PC-9 (cell line): ENCODE results near the gene PRKG1. TPM values are rescaled to one million over a fixed set of nuclear protein-coding genes. Genes with fewer than 3 reads are reported as not detected.

Experiments
- BruUV-seq: library from RNA; stranded (reverse); fragments of 400-500 nt; replicated peaks from 2 replicates; lab custom pipeline; 2021; lab: Mats Ljungman, UMichigan
- CTCF ChIA-PET: fragments of 300-600 bp; sonication (Branson Sonifier 250); formaldehyde crosslinking; loops from one replicate; lab custom pipeline; 2022; ENCODE audit warnings: antibody characterized with exemption; lab: Charles Lee
- POLR2A ChIA-PET: fragments of 300-600 bp; sonication (Branson Sonifier 250); formaldehyde crosslinking; loops from one replicate; lab custom pipeline; 2022; ENCODE audit warnings: antibody characterized with exemption; ENCODE audit not compliant: unreplicated experiment; lab: Charles Lee
- DNase-seq, 2 experiments: peaks; one replicate each; pipeline versions ENCODE4 v3.0.0 to v3.0.0-alpha.2; 2015 to 2022; ENCODE audit warnings: mixed read lengths in 1 of 2
- H2AFZ ChIP-seq: fragments of 200-600 bp; sonication (generic); 2 replicates; pipeline ENCODE4 v1.8.1; 2017; ENCODE audit warnings: antibody characterized with exemption
- H3F3A ChIP-seq: fragments of 200-600 bp; sonication (generic); 2 replicates; pipeline ENCODE4 v1.8.1; 2017; ENCODE audit warnings: antibody characterized with exemption, mild to moderate bottlenecking, low read depth; ENCODE audit not compliant: insufficient read depth
- H3K27ac ChIP-seq: fragments of 200-600 bp; sonication (generic); 2 replicates; pipeline ENCODE4 v1.6.1; 2016; ENCODE audit warnings: mixed run types
- H3K27me3 ChIP-seq: fragments of 200-600 bp; sonication (generic); 2 replicates; pipeline ENCODE4 v1.6.1; 2016; ENCODE audit warnings: low read depth, mixed run types; ENCODE audit not compliant: insufficient read depth
- H3K36me3 ChIP-seq: fragments of 200-600 bp; sonication (generic); 2 replicates; pipeline ENCODE4 v1.6.1; 2016; ENCODE audit warnings: low read depth, mixed run types
- H3K4me1 ChIP-seq: fragments of 200-600 bp; sonication (generic); replicated peaks from 2 replicates; pipeline ENCODE4 v1.6.1; 2016; ENCODE audit warnings: mixed run types; ENCODE audit not compliant: insufficient read depth
- H3K4me2 ChIP-seq: fragments of 200-600 bp; sonication (generic); 2 replicates; pipeline ENCODE4 v1.6.1; 2017; ENCODE audit warnings: mixed run types
- H3K4me3 ChIP-seq: fragments of 200-600 bp; sonication (generic); 2 replicates; pipeline ENCODE4 v1.6.1; 2016; ENCODE audit warnings: mixed run types
- H3K79me2 ChIP-seq: fragments of 200-600 bp; sonication (generic); 2 replicates; pipeline ENCODE4 v1.6.1; 2017; ENCODE audit warnings: low read depth, mixed run types
- H3K9me2 ChIP-seq: fragments of 200-600 bp; sonication (generic); 2 replicates; pipeline ENCODE4 v1.8.1; 2017; ENCODE audit warnings: mild to moderate bottlenecking; ENCODE audit not compliant: insufficient read depth
- H3K9me3 ChIP-seq: fragments of 200-600 bp; sonication (generic); 2 replicates; pipeline ENCODE4 v1.8.1; 2016; ENCODE audit warnings: low read depth; ENCODE audit not compliant: insufficient read depth
- H4K20me1 ChIP-seq: fragments of 200-600 bp; sonication (generic); 2 replicates; pipeline ENCODE4 v1.8.1; 2017; ENCODE audit not compliant: insufficient read depth
- EZH2 ChIP-seq: fragments of 200-600 bp; sonication (generic); IDR thresholded peaks from 2 replicates; pipeline ENCODE4 v1.8.0; 2017; ENCODE audit warnings: antibody characterized with exemption, low read depth
- intact Hi-C: fragments of 100-400 bp; cut with micrococcal nuclease; formaldehyde crosslinking; loops from one replicate; pipeline ENCODE4 v1.10.0; 2022; ENCODE audit not compliant: unreplicated experiment
- total RNA-seq: library from RNA; stranded (reverse); gene quantifications from 2 replicates; pipeline ENCODE4 v1.2.3, GENCODE V29; 2021
- TF ChIP-seq, protein P1 (sequence below): fragments of 200-600 bp; sonication (generic); conservative IDR thresholded peaks from 2 replicates; pipeline ENCODE4 v1.6.1; 2017; ENCODE audit warnings: mixed run types, antibody characterized with exemption, mild to moderate bottlenecking, moderate library complexity

Gene PRKG1
- total RNA-seq, 1 experiment from 2014 or later = 0.70 TPM

DNA sequence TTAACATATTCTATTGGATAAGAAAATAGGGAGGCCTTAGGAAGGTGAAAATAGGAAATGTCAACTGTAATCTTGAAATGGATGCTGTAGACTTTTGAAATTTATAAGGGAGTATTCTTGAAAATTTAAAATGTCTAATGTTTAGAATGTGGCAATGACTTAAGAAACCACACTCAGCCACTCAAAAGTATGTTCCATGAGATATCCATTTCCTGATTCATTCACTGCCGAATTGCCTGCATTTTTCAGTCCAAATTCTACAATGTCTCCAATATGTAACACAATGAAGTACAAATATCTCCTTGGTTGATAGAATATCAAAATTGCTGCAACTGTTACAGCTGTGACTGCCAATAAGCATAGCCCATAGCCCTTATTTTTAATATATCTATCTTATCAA lies 25.9 kb downstream of the PRKG1 start:
- DNase-seq = no peak

DNA sequence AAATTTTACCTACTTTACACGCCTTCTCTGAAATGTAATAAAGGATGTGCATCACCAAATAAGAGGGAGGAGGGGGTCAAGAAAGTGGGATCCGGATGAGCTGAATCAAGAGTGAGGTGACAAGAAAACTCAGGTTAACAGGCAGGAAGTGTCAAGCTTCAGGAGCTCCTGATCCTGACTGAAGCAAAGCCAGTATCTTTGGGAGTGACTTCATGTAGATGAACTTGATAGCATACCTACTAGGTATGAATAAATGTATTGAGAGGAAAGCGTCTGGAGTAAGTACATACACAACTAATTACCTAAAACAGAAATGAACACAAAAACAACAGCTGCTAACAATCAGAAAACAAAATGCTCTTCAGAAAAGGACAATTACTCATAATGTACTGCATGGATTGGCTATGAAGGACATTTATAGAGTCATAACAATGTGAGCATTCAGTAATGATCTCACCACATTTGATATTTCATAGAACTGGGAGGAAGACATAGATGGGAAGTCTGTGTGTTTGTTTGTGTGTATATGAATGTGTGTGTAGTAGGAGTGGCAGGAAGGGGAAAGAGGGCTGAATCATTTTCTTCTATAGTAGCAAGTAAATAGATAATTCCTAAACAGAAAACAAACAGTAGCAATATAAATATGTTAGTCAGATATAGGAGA lies 29.4 kb downstream of the PRKG1 start:
- Histone ChIP-seq H3K4me3 (no peak overlapping the region), H3K4me1 (no peaks in the 10 kb centered on the region), H3K27me3 (no peaks in the 10 kb centered on the region), H3K79me2 (no peaks in the 10 kb centered on the region), H3F3A (no peaks in the 10 kb centered on the region), H4K20me1 (no peaks in the 10 kb centered on the region), H2AFZ (no peak overlapping the region), H3K9me3 (no peaks in the 10 kb centered on the region), H3K4me2 (no peak overlapping the region), H3K36me3 (no peaks in the 10 kb centered on the region), H3K27ac (no peak overlapping the region), H3K9me2 (no peaks in the 10 kb centered on the region)
- intact Hi-C loops = no loop called here
- TF ChIP-seq, protein P1, sequence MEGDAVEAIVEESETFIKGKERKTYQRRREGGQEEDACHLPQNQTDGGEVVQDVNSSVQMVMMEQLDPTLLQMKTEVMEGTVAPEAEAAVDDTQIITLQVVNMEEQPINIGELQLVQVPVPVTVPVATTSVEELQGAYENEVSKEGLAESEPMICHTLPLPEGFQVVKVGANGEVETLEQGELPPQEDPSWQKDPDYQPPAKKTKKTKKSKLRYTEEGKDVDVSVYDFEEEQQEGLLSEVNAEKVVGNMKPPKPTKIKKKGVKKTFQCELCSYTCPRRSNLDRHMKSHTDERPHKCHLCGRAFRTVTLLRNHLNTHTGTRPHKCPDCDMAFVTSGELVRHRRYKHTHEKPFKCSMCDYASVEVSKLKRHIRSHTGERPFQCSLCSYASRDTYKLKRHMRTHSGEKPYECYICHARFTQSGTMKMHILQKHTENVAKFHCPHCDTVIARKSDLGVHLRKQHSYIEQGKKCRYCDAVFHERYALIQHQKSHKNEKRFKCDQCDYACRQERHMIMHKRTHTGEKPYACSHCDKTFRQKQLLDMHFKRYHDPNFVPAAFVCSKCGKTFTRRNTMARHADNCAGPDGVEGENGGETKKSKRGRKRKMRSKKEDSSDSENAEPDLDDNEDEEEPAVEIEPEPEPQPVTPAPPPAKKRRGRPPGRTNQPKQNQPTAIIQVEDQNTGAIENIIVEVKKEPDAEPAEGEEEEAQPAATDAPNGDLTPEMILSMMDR = no peak
- no peak for TF ChIP-seq EZH2
- POLR2A ChIA-PET = no interaction called here
- CTCF ChIA-PET = no interaction called here
- BruUV-seq = no TSS peak
- DNase-seq = no peak

More for the DNA sequence above, 25.9 kb downstream of the PRKG1 start:
- BruUV-seq = no TSS peak
- Histone ChIP-seq H3K36me3 (no peaks in the 10 kb centered on the region), H2AFZ (no peak overlapping the region), H3K4me1 (no peaks in the 10 kb centered on the region), H3K4me3 (no peak overlapping the region), H3K27ac (no peak overlapping the region), H3F3A (no peaks in the 10 kb centered on the region), H3K4me2 (no peak overlapping the region), H3K27me3 (no peaks in the 10 kb centered on the region), H4K20me1 (no peaks in the 10 kb centered on the region), H3K79me2 (no peaks in the 10 kb centered on the region), H3K9me3 (no peaks in the 10 kb centered on the region), H3K9me2 (no peaks in the 10 kb centered on the region)
- ChIA-PET CTCF (no interaction called here), POLR2A (no interaction called here)
- intact Hi-C loops = no loop called here
- TF ChIP-seq, protein P1 = no peak
- no peak for TF ChIP-seq EZH2

DNA sequence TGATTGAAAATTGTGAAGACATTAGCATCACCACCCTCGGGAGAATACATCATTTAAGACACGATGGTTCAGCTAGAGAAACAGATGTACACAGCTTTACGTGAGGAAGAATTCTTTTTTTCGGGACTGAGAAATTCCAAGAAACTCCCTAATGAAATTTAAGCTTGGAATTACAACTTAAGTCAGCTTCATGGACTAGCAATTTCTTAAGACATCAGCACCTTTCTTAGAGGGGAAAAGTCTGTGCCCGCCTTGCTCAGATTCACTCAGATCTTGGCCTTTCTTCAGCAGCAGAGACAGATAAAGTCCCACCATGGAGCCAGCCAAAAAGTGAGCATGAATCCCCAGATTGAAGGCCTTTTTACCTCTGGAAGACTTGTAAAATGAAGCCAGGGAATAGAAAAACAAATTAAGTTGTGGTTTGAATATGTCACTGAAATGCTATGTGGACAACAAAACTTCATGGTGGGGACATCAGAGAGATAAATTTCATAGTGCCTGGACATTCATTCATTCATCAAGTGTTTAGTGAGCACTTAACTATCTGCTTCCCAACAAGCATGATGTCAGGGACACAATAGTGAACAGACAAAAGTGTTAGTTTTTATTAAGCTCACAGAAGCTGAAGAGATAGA lies 32.1 kb downstream of the PRKG1 start:
- Histone ChIP-seq H3K4me3 (no peak overlapping the region), H3K27ac (no peak overlapping the region), H3K79me2 (no peaks in the 10 kb centered on the region), H3K4me2 (no peak overlapping the region), H3K36me3 (no peaks in the 10 kb centered on the region), H3K9me2 (no peaks in the 10 kb centered on the region), H3K27me3 (no peaks in the 10 kb centered on the region), H3K9me3 (no peaks in the 10 kb centered on the region), H3F3A (no peaks in the 10 kb centered on the region), H2AFZ (no peak overlapping the region), H4K20me1 (no peaks in the 10 kb centered on the region), H3K4me1 (no peaks in the 10 kb centered on the region)
- POLR2A ChIA-PET = no interaction called here
- DNase-seq = no peak
- TF ChIP-seq EZH2 = no peak
- TF ChIP-seq, protein P1 = no peak
- intact Hi-C loops = no loop called here
- no TSS peak for BruUV-seq
- CTCF ChIA-PET = no interaction called here
